Measurements from ENCODE around the gene ZSWIM6.

The ZSWIM6 gene

GRCh38 chr5:61450493-61451279 is 118.6 kb downstream of the ZSWIM6 start:
- DNase-seq = no peak

- no peak for DNase-seq
Observed at GRCh38 chr5:61455179-61456006, 123.3 kb downstream of the ZSWIM6 start.

DNA sequence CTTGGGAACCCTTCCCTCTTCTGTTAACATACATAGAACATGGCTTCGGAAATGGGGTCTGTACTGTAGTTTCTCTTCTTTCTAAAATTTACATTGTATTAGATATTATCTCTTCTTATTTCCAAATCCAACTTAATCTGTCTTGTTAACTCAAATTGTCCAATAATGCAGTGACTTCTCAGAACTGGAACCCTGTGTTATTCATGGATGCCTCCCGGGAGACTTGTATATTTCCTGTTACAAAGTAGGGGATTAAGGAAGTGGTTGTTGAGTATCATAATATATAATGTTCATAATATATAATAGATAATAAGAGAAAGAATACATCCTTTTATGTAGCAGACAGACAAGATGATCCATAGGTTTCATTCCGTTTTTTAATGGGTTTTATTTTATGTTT is 128.4 kb downstream of the ZSWIM6 start:
- DNase-seq = no peak

GRCh38 chr5:61461417-61461816 is 129.4 kb downstream of the ZSWIM6 start:
- DNase-seq = no peak

- DNase-seq = no peak
Observed at GRCh38 chr5:61461926-61462325, 129.9 kb downstream of the ZSWIM6 start.

- DNase-seq = no peak
Observed at GRCh38 chr5:61463596-61463995, 131.5 kb downstream of the ZSWIM6 start.

GRCh38 chr5:61464512-61464911 is 132.5 kb downstream of the ZSWIM6 start:
- no peak for DNase-seq

DNA sequence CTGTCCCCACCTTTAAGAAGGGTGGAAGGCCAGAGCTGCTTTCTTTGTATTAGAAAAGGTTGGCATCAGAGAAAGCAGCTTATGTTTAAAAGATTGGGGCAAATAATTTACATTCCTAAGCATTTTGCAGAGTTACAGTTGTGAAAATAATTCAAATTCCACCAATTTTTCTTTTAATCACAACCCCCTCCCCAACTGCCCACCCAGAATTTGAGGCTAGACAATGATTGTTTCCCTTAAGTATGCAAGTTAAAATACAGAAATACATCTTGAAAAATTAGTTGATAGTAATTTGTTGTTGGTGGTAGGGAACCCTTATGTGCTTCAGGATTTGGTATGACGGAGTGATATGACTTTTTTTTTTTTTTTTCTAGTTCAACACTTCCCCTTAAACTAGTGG is 133.0 kb downstream of the ZSWIM6 start:
- no peak for DNase-seq

GRCh38 chr5:61465496-61465895 is 133.4 kb downstream of the ZSWIM6 start:
- no peak for DNase-seq

GRCh38 chr5:61466017-61466416 is 134.0 kb downstream of the ZSWIM6 start:
- no peak for DNase-seq

DNA sequence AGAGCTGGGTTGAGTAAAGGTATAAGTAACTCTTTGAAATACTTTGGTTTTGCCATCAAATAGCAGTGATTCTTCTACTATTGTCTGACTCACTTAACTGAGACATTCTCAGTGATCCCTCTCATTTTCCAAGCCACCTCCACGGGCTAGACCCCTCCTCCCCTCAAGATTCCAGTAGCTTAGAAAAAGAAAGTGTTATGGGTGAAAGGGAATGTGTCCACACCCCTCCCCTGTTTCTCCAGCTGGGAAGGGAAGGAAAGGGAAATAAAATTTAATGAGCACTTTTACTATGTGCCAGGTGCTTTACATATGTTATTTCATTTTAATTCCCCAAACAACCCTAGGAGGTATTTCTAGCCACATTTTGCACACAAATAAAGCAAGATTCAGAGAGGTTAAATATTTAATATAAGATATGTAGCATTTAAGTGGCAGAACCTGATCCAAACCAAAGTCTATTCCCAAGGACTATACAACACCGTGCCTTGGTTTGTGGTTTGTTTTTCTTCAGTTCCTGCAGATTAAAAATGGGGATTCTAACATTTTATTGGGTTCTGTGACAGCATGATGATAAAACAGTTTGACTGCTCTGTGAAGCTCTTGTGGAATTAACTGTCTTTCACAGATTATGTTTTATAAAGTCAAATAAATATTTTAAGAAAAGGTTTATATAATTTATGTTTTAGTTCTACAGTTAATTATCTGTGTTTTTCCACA is 135.9 kb downstream of the ZSWIM6 start:
- DNase-seq = no peak

DNA sequence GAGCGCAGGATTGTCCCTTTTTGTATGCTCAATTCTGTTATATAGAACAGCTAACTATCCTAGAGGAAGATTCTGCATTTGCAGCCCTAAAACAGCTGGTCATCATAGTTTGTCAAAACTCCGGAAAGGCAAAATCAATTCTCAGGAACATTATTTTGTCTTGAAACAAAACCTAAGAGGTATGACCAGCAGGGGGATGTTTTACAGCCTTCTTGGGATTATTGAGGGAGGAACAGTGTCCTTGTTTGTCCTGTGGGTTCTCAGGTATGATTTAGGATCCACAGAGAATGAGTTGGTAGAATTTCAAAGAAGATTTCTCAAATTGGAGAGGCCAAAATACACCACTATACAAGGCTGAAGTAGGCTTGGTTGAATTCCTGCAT is 136.4 kb downstream of the ZSWIM6 start:
- DNase-seq = no peak

GRCh38 chr5:61471352-61471751 is 139.3 kb downstream of the ZSWIM6 start:
- DNase-seq = no peak

- DNase-seq = no peak
Observed at GRCh38 chr5:61472172-61472958, 140.3 kb downstream of the ZSWIM6 start.

- no peak for DNase-seq
Observed at GRCh38 chr5:61474746-61475145, 142.7 kb downstream of the ZSWIM6 start.

- no peak for DNase-seq
Observed at GRCh38 chr5:61477788-61478187, 145.7 kb downstream of the ZSWIM6 start.

GRCh38 chr5:61479850-61480614 is 148.0 kb downstream of the ZSWIM6 start:
- DNase-seq = no peak

DNA sequence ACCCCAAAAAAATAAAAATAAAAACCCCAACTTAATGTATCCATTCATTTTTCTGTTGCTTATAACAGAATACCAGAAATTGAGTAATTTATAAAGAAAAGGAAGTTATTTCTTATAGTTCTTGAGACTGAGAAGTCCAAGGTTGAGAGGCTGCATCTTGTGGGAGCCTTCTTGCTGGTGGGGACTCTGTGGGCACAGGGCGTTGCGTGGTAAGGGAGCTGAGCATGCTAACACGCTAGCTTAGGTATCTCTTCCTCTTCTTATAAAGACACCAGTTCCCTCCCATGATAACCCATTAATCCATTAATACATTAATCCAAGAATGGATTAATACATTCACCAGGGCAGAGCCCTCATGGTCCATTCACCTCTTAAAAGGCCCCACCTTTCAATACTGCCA is 150.9 kb downstream of the ZSWIM6 start:
- no peak for DNase-seq

DNA sequence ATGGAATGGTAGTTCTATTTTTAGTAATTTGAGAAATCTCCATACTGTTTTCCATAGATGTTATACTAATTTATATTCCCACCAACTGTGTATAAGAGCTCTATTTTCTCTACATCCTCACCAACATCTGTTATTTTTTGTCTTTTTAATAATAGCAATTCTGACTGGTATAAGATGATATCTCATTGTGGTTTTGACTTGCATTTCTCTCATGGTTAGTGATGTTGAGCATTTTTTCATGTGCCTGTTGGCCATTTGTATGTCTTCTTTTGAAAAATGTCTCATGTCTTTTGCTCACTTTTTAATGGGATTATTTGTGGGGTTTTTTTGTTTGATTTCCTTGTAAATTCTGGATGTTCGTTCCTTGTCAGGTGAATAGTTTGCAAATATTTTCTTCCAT is 154.4 kb downstream of the ZSWIM6 start:
- no peak for DNase-seq

GRCh38 chr5:61489574-61489973 is 157.5 kb downstream of the ZSWIM6 start:
- DNase-seq = no peak

GRCh38 chr5:61491861-61492260 is 159.8 kb downstream of the ZSWIM6 start:
- no peak for DNase-seq

GRCh38 chr5:61493973-61494372 is 161.9 kb downstream of the ZSWIM6 start:
- no peak for DNase-seq
